IPS DF 4.7 (cell line): Measurements from ENCODE around the gene TRMT2A.

ENCODE experiments used
- DNase-seq: peaks from one replicate; pipeline ENCODE4 v3.0.0-alpha.2; 2013; ENCODE audit warnings: low spot score; ENCODE audit errors: extremely low read depth

TRMT2A gene

DNA sequence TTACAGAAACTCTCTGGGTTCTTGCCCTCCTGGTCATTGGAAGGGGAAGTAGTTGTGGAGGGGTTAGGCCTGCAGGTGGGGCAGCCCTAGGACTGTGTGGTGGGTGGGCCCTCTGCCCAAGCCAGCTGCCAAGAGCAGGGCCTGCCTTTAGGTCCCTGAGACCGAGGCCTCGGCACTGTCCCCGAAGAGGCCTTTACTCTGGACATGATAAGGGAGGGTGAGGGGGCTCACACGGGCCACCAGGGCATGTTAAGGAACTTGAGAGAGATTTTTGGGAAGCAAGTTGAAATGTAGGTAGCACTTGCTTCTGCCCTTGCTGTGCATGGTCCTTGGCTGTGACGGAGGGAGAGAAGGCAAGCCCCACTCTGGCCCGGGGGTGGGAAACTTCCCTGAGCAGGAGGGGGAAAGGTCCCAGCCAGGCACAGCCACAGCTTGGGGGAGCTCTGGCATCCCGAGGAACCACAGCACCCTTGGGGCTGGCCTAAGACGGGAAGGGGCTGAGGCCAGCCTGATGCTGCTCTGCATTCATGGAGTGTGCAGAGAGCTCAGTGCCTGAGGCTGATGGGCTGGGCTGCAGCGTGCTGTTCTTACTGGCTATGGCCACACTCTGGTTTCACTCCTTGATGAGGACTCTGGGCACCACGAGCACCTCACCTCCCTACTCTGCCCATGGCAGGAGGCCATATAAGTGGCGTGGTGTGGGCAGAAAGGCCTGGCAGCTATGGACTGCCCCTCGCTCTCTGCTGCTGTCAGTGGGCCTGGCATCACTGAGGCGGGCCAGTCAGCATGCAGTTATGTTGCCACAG is 8.9 kb downstream of the TRMT2A start:
- no peak for DNase-seq

DNA sequence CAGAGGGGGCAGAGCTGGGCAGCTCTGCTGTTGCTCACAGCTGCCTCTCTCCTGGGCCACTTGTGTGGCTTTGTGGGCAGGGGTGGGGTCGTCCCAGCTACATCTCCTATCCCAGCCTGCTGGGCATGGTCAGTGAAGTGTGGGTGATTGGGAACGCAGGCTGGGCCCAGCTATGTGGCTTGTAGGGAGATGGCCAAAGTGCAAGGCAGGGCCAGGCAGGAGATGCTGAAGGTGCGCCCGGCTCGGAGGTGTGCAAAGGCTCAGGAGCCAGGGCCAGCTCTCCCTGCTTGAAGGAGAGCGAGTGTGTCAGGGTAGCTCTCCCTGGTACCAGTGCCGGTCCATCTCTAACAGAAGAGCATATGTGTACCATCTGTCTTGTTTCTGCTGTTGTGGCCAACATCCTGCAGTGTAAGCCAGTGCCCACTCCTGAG is 9.5 kb downstream of the TRMT2A start:
- DNase-seq, result no peak

DNA sequence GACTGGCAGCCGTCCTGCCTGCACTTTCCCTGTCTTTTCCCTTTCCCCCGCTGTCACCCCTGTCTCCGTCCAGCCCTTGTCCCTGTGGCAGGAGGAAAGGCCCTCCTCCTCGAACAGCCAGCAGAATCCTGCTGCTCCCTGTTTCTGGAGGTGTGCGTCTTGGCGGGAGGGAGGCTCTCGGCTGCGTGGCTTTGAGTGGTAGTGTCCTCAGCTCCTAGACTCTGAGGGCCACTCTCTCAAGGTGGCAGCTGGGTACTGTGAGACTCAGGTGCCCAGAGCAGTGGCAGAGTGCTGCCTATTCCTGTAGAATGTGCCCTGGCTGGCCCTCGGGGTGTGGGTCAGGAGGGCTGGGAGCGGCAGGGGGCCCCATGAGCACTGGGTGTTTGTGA is 10.2 kb downstream of the TRMT2A start:
- DNase-seq, result no peak

DNA sequence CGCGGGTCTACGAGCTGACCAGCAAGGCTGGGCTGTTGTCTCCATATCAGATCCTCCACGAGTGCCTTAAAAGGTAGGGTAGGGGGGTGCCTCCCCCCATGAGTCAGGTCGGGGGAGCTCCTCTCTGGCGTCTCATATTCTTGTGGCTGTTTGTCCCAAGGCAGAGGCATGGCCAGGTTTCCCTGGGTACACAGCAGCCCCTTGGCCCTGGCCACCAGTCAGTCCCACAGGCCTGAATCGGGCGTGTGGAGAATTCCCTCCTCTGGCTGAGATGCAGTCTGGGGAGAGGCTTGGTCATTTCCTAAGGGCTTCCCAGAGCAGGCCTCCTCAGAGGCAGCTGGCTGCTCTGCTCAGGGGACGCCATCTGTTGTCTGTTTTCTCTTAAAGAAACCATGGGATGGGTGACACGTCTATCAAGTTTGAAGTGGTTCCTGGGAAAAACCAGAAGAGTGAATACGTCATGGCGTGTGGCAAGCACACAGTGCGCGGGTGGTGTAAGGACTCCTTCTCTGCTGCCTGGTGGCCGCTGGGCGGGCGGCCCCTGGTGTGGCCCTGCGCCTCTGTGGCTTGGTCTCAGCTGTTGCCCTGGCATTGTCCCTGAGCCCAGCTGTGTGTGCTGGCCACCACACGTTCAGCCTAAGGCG is 10.7 kb downstream of the TRMT2A start:
- DNase-seq, result no peak

DNA sequence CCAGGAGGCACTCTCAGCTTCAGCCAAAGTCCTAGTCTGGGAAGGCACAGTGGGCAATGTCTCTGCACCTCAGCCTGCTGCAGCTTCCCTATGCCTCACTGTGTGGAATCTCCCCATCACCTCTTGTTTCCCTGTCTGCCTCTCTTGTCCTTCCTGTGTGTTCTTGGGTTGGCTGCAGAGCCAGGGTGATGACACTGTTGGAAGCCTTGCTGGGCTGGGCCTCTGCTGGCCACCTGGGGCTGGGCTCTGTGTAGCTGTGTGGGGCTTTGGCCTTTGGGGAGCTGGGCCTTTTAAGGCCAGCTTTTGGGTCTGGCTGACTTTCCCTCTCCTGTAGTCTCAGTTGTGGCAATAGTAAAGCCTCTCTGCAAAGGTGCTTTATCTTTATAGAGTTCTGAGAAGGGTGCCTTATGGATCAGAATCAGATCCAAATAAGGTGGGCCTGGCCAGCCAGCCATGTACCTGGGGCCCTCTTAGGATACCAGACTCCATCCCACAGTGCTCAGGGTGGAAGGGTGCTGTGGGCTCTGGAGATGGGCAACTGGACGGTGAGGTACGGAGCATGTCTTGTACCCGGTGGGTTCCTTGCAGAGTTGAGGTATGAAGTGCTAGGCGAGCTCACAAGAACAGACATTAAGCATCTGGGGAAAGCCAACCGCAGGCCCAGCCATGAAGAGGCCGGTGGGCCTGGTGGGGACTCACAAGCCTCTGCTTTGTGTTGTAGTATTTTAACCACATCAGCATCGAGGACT is 11.4 kb downstream of the TRMT2A start:
- DNase-seq, result no peak

DNA sequence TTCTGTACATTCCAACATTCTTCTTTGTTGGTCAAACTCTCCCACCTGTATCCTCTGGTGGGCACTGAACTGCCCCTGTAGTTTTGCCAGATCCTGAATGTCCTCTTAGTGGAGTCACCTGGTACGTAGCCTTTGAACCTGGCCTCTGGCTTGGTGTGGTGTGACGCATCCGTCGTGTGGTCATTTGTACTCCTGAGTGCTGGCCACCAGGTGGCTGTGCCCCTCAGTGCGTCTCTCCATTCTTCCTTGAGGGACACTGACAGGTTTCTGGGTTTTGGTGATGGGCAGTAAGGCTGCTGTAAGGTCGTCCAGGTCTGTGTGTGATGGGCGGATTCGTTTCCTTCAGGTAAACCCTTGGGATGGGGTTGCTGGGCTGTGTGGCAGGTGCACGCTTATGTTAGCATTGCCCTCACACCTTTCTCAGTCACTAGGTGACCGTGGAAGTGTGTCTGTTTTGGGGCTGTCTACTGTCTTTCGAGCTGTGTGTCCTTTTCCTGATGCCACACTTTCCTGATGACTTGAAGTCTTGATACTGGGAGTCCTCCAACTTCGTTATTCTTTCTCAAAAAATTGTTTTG is 14.7 kb downstream of the TRMT2A start:
- no peak for DNase-seq

DNA sequence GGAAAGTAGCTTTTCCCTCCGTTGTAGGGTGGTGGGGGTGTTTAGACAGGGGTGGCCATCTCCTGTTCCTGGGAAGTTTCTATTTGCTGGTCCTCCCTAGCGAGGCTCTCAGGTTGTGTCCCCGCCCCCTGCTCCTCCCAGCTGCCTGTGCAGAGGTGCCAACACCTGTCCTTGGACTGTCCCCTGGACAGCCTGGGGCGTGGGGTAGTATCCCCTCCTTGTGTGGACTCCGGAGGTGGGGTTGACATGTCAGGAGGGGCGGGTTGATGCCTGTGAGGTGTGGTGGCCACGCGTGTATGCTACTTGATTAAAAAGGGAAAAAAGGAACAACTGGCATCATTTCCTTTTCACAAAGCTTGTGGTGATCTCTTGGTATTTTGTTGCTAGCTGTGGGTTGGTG is 15.4 kb downstream of the TRMT2A start:
- DNase-seq, result no peak

DNA sequence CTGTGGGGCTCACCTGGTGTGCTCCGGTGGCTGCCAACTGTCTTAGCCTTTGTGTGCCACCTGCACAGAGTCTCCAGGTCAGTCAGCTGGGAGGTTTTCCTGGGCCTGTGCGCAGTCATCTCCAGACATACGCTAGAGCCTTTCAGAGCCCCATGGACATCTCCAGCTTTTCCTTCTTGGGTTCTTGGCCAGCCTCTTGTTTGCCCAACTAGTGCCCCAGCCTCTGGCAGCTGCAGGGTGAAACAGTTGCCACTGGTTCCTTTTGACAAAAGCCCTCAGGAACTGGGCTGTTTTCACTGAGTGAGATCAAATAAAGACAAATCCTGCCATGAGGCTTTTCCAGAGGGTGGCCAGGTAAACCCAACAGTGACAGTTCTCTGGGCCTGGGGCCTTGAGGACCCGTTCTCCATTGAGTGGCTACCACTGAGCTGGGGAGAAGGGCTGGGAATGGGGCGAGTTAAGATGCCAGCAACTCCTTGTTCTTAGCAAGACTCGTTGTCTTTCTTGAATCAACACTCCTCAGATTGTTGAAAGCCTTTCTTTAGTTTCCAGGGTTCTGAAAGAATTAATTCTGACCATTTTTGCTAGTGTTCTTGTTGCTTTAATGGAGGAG is 17.8 kb downstream of the TRMT2A start:
- DNase-seq, result no peak

DNA sequence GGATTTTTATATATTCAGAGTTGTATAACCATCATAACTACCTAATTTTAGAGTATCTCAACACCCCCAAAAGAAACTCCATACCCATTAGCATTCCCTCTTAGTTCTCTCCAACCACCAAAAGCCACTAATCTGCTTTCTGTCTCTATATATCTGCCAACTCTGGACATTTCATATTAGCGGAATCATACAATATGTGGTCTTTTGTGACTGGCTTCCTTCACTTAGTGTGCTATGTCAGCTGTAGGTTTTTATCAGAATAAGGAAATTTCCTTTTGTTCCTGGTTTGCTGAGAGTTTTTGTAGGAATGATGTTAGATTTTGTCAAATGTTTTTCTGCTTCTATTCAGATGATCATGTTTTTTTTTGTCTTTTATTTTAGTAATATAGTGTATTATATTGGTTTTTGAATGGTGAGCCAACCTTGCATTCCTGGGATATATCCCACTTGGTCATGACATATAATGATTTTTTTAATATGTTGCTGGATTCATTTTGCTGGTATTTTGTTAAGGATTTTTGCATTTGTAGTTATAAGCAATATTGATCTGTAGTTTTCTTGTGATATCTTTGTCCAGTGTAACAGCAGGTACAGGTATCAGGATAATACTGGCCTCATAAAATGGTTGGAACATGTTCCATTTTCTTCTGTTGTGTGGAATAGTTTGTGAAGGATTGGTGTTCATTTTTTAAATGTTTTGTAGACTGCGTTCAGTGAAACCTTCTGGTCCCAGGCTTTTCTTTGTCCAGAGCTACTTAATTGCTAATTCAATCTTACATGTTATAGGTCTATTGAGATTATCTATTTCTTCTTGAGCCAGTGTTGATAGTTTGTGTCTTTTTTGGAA is 20.2 kb downstream of the TRMT2A start:
- no peak for DNase-seq

DNA sequence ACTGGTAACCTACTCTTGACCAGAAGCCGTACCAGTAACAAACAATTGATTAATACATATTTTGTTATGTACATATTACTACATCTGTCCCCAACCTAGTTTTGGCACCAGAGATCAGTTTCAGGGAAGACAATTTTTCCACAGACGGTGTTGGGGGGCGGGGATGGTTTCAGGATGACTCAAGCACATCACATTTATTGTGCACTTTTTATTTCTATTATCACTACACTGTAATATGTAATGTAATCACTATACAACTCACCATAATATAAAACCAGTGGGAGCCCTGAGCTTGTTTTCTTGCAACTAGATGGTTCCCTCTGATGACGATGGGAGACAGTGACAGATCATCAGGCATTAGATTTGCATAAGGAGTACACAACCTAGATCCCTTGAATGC is 21.5 kb downstream of the TRMT2A start:
- no peak for DNase-seq

DNA sequence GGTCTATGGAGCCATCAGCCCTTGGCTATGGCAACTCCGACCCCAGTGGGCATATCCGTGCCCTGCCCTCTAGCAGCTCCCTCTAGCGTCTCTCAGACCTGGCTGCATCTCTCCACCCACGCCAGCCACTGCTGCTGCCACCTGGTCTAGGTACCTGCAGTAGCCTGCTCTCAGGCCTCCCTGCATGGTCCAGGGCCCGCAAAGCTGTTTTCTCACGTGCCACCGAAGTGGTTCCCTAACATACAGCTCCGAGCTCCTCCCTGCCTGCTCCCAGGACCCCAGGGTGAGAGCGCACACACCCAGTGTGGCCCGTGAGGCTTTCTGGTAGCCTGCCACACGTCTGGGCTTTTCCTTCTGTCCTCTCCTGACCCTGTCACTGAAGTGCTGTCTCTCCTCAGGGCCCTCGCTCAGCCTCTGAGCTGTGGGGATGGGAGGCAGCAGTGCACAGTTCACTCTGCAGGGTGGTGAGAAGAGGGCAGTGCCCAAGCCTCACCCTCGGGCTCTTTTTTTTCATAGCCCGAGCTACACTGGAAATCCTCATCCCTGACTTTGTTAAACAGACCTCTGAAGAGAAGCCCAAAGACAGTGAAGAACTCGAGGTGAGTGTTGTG is 22.7 kb downstream of the TRMT2A start:
- no peak for DNase-seq

DNA sequence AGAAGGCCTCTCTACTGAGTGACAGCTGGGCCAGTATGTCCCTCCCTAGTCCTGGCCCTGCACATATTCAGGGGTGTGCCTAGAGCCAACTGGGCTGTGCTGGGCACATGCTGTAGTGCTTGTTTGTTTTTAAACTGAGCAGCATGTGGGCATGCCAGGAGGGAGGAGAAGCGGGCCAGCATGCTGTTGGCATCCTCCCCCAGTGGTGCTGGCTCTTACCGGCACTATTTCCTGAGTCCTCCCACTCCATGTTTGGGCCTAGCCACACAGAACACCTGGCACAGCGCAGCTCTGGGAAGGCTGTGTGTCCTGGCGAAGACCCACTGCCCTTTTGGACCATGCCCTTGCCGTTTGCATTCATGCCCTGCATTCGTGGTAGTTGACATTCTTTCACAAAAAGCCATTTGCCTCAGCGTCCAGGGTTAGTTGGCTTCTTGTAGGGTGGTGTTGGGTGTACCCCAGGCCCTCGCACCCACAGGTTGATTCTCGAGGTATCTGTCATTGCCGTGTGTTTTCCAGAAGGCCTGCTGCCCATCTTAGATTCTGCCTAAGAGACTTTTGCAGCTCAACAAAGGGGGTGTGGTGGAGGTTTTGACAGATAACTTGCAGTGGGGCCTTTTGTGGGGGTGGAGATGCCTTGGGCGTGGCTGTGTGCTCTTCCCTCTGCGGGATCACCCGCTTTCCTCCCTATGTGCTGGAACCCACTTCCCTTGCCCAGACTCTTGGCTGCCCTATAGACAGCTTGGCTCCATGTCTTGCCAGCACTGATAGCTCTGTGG is 23.4 kb downstream of the TRMT2A start:
- no peak for DNase-seq

DNA sequence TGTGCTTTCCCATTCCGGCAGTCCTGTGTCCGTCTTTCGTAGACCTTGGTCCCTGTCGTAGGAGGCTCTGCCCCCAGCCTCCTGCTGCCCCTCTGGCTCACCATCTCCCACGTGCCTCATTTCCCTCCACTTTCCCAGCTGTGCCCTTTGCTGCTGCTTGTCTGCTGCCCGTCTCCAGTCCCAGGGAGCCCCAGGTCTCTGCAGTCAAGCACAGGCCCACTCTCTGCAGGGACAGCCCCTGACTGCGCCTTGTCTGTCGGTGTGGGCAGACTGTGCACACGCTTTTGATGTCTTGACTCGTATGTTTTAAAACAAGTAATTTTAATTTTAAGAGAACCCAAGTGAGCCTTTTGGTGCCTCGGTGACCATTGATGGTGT is 24.6 kb downstream of the TRMT2A start:
- no peak for DNase-seq

DNA sequence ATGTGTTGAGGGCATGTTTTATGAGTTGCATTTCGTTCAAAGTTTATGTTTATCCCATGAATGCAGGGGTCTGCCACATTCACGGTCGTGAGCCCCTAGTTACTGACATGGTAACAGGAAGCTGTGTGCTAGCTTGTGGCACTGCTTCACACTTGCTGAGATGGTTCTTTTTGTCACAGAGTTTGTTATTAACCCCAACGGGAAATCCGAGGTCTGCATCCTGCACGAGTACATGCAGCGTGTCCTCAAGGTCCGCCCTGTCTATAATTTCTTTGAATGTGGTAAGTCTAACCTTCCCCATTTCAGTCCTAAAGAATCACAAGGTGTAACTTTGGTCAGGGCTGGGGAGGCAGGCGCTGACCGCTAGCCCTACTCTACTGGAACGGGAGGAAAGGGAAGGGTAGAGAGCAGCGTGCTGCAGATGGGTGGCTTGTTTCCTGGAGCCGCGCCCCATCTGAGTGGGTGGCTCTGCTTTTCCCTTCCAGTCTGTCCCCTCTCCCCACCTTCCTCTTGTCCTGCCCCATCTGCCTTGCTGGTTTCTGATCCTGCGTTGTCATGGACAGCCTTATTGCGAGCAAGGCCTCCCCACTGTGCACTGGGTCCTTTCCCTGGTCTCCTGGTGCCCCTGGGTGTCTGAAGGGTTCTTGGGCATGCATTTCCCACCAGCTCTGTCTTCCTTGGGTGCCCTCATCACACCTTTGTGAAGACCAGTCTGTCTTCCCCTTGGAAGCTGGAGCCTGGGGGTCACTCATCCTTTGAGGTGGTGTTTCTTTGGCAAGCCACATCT is 25.1 kb downstream of the TRMT2A start:
- no peak for DNase-seq

DNA sequence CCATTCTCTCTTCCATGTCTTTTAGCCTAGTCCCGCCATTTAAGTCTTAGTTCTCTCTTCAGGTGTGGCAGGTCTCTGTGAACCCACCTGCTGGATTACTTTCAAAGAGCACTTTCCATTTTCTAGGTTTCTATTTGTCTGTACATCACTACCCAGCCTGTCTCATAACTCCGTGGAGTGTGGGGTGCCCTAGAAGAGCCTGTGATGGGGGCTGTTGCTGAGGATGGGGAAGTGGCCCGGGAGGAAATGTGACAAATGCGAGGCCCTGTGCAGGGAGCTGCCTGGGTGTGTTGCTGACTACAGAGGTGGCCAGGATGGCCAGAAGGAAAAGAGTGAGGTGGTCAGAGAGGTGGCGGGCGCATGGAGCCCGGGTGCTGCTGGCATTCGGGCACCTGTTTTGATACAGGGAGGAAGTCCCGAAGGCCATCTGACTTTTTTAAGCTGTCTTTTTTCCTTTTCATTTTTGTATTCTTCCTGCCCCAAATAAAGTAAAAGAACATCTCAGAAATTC is 26.2 kb downstream of the TRMT2A start:
- no peak for DNase-seq

DNA sequence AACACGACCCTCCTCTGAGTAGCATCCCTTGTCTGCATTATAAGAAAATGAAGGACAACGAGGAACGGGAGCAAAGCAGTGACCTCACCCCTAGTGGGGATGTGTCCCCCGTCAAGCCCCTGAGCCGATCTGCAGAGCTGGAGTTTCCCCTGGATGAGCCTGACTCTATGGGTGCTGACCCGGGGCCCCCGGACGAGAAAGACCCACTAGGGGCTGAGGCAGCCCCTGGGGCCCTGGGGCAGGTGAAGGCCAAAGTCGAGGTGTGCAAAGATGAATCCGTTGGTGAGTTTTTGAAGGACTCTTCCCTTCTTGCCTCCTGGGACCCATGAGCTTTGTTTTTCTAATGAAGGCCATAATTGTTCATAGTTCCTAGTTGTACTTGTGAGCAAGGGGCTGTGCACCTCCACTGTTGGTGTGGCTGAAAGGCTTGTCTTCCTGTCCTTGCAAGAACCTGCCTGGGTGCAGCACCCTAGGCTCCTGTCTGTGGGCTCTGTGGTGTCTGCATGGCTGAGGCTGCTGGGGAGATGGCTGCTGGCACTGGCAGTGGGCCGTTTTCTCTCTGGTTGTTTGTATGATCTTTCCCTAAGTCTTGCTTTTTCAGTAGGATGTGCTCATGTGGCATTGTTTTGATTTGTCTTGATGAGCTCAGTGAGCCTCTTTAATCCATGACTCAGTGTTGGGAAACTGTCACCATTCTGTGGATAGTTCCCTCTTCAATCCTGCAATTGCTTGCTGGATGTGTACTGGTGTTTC is 26.9 kb downstream of the TRMT2A start:
- no peak for DNase-seq

DNA sequence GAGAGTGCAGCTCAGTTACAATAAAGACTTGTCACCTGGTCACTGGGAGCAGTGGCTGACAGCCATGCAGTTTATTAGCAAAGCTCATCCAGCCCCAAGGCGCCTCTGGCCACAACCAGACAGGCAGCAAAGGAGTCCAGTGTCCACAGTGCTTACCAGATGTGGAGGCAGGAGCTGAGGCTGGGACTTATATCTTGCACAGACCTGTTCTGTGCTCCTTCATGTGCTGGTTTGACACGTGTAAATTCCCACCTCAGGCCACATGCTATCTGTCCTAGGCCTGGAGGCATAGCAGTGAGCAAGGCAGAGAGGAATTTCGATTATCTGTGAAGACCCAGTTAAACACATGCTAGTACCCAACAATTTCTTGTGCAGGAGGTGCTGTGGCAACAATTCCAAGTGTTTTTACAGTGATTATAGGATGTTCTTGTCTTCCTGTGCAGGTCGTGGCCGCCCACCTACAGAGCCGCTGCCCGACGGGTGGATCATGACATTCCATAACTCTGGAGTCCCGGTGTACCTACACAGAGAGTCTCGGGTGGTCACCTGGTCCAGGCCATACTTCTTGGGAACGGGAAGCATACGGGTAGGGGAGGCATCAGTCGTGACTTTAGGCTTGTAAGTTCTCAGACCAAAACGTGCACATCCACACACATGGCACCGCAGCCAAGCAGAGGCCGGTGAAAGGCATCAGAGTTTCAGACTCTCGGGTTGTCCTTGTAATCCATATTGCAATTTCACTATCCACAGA is 27.6 kb downstream of the TRMT2A start:
- DNase-seq, result no peak
